Occipital lobe (tissue), 2 donors: Measurements from ENCODE around the gene LARP6. TPM values are rescaled to one million over a fixed set of nuclear protein-coding genes. Genes with fewer than 3 reads are reported as not detected.

Experiments
- DNase-seq: peaks from one replicate; lab custom pipeline; 2025; lab: John Stamatoyannopoulos, UW
- total RNA-seq: library from RNA; depleted of rRNA; stranded (reverse); fragments of >200 nt; gene quantifications from one replicate; pipeline ENCODE4 v1.2.3, GENCODE V29; 2014

Gene LARP6
- total RNA-seq, 1 donor from 2014 or later, result 21.5 TPM

DNA sequence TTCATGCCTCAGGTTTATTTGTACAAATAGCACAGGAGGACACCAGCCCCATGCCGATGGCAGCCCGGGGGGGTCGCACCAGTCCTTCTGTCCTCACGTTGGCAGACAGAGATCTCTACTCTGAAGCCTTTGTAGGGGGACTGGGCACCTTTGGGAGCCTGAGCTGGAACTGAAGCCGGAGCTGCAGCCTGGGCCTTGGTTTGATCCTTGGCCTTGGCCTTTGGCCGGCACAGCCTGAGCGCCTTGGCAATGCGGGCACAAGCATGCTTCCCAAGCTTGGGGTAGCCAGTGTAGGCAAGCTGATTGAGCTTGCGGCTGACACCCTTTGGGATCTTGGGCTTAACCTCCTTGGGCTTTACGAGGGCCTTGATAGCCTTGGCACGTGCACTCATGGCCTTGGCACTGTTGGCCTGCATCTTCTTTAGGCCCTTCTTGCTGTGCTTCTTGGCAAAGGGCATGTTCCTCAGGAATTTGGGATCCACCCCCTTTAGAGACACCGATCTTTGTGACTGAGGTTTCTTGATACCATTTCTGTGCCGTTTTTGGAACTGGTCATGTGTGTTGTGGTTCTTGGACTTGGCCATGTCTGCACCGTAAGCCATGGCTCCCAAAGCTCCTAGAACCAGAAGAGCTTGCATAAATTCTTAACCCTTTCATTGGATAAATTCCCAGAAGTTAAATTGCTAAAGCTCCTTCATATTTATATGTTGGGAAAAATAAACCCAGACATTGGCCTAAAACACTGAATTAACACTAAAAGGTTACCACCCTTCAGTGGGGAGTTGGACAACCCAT is 57.2 kb downstream of the LARP6 start:
- no peak for DNase-seq

DNA sequence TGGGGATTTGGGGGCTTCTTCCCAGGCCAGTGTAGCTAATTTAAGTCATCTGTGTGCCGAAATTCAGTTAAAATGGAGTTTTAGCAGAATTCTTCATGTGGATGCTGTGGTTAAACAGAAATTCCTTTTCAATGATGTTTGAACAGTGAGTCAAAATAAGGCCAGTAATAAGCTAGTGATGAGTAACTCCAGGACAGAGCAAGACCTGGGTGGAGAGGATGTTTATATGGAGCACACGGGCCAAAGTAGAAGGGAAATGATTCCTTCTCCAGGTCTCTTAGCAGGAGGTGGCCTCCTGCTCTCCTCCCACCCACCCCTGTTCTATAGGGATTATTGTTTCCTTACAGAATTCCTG is 58.7 kb downstream of the LARP6 start:
- no peak for DNase-seq

DNA sequence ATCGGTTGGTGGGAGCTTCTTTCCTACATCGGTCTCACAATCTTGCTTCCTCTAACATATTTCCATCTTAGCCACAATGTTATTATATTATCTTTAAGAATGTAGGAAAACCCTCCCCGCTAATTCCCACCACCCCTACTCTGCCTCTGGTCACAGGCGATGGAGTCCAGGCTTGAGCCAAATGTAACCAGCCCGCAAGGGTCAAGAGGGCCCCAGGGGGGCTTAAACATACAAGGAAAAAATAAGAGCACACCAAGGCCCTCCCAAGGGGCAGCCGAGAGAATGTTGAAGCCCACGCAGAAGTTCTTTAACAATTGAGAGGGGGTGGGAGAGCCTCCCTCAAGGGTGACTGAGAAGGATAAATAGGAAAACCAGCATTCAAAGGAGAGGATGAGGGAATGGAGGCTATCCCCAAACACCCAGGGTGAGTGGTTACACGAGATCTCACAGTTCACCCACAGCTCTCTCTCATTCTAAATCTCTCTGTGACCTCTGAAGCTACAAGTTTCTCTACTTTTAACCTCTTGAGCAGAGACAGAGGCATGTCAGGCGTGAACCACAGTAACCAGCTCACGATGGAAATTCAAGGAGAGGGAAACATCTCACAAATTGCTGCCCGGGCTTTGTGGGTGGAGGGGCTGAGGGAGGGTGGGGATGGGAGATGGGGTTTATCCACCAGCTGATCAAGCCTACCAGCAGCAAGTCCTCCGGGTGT is 59.2 kb downstream of the LARP6 start:
- no peak for DNase-seq

DNA sequence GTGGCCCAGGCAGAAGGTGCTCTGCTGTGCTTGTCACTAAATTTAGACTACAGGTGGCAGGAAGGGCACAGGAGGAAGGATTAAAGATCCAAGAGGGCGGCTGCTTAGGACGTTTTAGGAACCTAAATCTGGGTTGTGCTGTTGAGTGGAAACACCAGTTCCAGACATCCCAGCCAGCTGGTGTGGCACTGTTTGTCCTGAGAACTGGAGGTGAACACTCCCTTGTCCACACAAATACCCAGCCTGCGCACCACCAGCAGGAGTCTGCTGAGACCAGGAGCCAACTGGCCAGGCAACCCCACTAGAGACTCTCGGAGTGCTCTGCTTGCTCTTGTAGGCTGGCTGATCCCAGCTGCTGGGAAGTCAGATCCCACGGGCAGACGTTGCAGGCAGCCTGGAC is 60.3 kb downstream of the LARP6 start:
- no peak for DNase-seq

DNA sequence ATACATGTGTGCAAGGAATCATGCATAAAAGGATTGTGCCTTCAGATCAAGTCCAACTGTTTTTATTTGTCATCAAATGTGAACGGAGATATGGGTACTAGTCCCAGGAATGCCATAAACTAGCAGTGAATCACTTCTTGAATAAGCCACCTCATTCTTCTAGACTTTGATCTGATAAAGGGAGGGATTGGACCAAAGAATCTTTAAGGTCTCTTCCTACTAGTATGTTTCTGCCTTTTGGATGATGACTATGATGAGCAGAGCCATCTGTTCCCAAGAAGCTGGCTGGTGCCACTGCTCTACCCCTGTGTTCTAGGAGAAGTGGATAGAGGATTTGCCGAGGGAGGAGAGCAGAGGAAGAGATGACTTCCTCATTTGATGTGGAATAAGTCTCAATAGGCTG is 61.8 kb downstream of the LARP6 start:
- no peak for DNase-seq

DNA sequence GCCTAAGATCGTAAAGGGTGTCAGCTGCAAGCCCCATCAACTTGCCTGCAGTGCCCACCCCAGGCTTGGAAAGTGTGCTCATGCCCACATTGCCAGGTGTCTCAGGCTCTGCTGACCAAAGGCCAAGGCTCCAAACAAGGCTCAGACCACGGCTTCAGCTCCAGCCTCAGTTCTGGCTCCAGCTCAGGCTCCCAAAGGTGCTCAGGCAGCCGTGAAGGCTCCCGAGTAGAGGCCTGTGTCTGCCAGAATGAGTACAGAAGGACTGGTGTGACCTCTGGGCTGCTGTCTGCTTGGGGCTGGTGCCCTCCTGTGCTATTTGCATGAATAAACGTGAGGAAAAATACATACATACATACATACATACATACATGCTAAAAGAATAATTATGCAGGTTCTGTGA is 62.7 kb downstream of the LARP6 start:
- DNase-seq, result no peak

DNA sequence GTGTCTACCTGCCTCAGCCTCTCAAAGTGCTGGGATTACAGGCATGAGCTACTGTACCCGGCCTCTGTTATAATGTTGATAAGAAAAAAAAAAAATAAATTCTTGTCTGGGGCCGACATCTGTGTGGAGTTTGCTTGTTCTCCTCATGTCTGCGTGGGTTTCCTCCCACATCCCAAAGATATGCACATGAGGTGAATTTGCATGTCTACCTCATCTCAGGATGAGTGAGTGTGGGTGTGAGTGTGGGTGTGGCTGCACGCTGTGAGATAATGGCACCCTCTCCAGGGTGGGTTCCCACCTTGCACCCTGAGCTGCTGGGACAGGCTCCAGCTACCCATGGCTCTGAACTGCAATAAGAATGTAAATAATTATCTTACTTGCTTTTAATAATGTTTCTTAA is 64.7 kb downstream of the LARP6 start:
- DNase-seq, result no peak

DNA sequence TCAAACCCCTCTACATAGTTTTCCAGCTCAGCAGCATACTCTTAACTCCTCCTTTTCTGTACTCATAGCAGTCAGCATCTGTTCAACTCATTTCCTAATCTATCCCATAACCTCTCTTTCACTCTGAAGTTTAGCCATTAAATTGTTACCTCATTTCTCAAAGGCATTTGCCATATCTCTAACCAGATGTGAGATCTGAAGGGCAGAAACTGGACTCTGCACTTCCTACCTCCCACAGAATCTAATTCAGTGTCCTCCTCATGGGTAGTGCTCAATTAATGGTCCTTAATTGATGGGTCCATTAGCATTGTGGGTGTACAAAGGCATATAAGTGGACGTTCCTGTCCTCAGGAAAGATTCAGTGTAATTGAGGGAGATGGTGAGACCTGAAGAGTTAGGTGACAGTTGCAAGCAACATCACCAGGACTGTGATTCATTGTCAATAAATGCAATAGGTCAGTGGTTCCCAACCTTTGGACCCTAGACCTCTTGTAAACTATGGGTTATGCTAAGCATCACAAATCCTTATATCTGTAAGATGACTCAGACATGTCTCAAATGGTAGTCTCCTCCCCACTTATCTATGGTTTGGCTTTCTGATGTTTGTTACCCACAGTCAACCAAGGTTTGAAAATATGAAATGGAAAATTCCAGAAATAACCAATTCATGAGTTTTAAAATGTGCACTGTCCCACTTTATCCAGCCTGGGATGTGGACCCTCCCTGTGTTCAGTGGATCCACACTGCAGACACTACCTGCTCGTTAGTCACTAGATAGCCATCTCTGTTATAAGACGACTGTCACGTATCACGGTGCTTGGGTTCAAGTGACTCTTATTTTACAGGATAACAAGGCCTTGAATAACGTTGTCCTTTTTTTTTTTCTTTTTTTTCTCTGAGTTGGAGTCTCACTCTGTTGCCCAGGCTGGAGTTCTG is 65.6 kb downstream of the LARP6 start:
- no peak for DNase-seq

DNA sequence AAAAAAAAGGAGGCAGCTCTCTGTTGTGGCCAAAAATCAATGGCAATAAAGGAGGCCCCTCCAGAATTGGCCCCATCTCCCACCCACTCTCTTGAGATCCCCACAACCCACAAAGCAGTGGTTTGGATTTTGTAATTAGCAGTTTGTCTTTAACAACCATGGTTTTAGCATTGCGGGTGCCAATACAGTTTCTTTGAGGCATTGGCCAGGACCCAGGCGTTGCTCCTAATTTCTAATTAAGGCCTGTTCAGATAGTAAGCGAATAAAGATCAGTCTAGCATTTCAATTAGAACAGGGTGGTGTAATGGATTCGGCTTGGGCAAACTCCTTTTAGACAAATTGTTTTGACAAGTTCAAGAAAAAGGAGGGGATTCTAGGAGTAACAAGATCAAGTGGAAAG is 67.0 kb downstream of the LARP6 start:
- no peak for DNase-seq

DNA sequence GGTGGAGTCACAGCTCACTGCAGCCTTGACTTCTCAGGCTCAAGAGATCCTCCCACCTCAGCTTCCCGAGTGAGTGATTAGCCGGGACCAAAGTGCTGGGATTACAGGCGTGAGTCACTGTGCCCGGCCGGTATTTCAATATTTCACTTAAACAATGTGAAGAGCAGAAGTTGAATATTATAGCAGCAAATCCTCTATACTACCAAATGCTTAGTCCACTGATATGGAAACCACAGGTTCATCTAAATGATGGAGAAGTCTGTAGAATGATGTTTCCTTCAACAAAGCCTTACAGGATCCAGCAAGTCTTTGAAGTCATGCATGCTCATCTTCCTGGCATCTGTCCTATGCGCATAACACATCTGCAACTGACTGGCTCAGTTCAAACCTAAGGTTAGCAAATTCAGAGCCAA is 70.3 kb downstream of the LARP6 start:
- no peak for DNase-seq

DNA sequence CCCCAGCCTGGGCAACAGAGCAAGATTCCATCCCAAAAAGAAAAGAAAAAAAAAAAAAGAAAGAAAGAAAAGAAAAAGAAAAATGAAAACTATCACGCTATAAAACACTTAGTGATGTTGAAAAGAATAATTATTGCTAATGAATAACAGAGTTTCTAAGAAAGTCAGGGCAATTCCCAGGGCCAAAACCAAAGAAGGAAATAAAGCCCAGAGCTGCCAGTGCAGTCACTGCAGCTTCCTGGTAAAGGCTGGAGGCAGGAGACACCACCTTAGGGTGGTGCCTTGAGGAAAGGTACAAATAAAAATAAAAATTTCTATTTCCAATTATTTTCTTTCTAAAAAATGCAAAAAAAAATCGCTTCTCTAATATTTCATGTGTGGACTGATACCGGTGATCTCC is 70.9 kb downstream of the LARP6 start:
- DNase-seq, result no peak

DNA sequence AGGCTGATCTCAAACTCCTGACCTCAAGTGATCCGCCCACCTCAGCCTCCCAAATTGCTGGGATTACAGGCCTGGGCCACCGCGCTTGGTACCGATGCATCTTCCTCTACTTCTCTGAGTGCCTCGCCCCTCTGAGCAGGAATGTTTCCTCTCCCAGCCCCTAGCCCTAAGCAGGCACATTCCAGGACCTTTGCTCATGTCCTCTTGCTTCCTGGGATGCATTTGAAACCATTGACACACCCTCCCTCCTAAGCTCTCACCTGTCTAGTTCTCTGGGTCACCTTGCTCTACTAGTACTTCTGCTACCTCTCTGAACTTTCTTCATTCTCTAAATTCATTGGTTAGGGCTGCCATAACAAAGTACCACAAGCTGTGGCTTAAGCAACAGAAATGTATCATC is 72.7 kb downstream of the LARP6 start:
- no peak for DNase-seq

Other genes with a start within 250 kb of the LARP6 start
- 64.3 TPM for gene UACA, start 90.6 kb downstream of the LARP6 start, total RNA-seq
- 4.4 TPM for gene THAP10, start 38.3 kb upstream of the LARP6 start, total RNA-seq
- gene LRRC49, start 38.7 kb upstream of the LARP6 start, total RNA-seq, result 173 TPM